IPS DF 4.7 (cell line): ENCODE results near the gene FAT3.

Source experiments
- DNase-seq: peaks from one replicate; pipeline ENCODE4 v3.0.0-alpha.2; 2013; ENCODE audit warnings: low spot score; ENCODE audit errors: extremely low read depth

The FAT3 gene

DNA sequence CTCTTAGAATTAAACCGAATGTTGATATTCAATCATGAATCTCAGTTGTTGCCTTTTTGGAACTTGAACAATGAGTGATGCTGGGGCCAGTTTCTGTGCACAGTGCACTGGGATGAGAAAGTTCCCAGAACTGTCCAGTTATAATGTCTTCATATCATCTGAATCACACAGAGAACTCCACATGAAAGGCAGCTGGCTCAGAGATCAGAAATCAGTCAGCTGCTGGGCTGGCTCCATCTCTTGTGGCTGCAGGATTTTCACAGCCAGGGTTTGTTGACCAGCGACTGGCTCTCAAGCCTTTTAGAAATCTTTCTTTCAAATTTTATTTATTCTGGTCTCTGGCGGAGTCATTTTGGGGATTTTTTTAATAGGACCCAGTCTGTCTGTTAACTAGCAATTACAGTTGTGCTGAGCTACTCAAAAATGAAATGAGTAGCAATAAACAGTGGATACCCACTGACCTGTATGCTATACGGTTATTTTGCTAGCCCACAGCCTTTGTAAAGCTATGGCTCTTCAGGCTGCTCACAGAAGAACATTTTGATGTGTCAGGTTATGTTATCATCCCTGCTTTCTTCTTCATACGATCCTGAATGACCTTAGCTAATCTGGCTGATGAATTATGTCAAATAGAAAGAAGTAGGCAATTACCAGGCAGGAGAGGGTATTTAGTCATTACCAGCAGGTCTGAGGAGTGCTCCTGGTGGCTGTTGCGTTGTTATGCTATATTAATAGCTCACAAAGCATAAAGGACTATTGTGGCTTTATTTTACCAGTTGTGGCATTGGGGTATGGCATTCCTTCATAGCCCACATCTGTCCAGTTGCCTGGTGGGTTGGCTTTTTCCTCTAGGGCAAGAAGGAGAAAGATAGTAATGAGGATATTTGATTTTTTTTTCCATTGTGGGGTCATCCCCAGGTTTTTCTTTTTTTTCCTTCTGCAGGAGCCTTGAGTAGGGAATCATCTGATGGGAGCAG lies 3.6 kb downstream of the FAT3 start:
- DNase-seq: no peak

DNA sequence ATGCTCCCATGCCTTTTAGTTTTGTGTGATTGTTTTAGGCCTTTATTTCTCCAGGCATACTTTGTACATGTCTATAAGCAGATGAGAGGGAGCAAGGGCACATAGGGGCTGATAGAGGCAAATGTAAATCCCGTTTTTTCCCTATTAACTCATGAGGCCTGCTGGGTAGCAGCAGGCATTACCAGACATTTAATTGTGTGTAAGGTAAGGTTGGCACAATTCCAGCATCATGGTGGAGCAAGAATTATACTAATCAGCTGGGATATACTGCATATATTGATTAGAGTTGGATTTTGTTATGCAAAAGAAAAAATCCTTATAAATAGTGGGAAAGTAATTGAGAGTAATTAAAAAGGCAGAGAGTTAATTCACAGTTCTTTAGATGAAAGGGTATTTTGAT lies 12.2 kb downstream of the FAT3 start:
- no peak for DNase-seq

GRCh38 chr11:92240916-92241315 lies 16.3 kb downstream of the FAT3 start:
- no peak for DNase-seq

DNA sequence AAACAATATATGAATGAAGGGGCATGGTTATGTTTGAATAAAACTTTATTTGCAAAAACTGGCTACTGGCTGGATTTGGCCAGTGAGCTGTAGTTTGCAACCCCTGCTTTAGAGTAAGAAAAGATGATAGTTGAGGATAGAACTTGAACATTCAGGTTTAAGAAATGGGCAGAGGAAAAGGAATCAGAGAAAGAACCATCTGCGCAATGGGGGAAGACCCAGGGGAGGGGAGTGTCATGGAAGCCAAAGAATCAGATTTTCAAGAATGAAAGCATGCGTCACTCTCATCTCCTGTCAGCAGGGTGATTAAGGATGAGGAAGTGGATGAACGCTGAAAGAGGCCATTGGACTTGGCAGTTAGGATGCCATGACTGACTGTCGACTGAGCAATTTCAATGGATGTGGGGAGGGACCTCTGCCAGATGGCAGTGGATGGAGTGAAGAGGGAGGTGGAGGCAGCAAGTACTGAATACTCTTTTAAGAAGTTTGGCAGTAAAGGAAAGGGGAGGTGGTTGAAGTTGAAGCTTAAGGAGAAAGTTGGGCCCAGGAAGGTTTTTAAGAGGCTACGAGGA lies 21.2 kb downstream of the FAT3 start:
- no peak for DNase-seq

- DNase-seq: no peak
Measured at GRCh38 chr11:92246630-92247029, 22.0 kb downstream of the FAT3 start.

GRCh38 chr11:92249156-92249753 lies 24.6 kb downstream of the FAT3 start:
- DNase-seq: no peak

- DNase-seq: no peak
Measured at GRCh38 chr11:92251980-92252379, 27.4 kb downstream of the FAT3 start.

- no peak for DNase-seq
Measured at GRCh38 chr11:92253421-92253820, 28.8 kb downstream of the FAT3 start.

- DNase-seq: no peak
Measured at GRCh38 chr11:92253945-92254344, 29.3 kb downstream of the FAT3 start.

DNA sequence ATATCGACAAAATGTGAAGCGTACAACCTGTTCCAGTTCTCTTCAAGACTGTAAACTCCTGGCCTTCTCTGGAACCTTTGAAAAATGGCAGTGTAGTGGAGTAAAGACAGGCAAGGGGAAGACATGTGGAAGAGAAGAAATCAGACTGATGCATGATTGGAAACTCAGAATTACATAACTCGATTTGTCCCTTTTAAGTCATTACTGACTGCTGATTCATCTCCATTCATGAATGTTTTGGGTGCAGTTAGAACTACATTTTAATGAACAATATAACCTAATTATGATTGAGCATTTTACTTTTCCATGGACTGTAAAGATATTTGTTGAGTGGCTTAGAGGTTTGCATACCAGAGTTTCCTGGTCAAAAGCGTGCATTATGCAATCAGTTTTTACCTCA lies 32.9 kb downstream of the FAT3 start:
- DNase-seq: no peak

DNA sequence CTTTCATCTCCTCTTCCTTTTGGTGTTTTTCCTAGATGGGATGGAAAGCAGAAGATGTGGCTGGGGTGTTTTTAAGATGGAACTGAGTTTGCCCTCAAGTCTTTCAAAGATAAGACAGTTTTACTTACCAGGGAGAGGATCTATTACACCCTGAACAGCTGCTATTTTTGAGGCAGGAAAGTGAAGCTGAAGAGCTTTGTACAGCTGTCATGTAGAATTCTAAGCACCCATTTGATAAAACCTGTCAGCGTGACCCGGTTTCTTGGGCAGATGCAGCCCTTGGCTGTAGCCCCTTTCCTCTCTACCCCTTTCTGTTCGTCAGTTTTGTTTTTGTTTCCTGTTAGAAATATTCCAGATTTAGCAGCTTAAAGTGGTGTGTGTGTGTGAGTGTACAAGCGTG lies 35.2 kb downstream of the FAT3 start:
- DNase-seq: no peak

- DNase-seq: no peak
Measured at GRCh38 chr11:92264350-92264749, 39.7 kb downstream of the FAT3 start.

- DNase-seq: no peak
Measured at GRCh38 chr11:92266806-92267205, 42.2 kb downstream of the FAT3 start.

- DNase-seq: no peak
Measured at GRCh38 chr11:92267278-92267677, 42.7 kb downstream of the FAT3 start.

- no peak for DNase-seq
Measured at GRCh38 chr11:92267968-92268367, 43.4 kb downstream of the FAT3 start.

DNA sequence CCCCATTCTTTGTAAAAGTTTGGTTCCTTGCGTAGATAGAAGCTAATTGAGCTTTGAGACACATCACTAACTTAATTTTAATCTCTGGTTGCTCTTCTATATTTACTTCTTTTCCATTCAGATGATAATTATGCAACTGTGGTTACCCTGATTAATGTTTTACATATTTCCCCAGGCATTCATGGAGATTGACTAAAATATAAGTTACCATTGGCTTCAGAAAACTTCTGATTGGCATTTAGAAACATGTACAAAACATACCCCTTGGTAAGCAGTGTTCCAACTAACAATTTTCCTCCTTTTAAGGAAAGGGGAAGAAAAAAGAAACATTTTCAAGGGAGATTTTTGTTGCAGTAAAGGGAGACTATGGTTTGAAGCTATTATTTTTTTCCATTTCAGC lies 43.9 kb downstream of the FAT3 start:
- DNase-seq: no peak

- no peak for DNase-seq
Measured at GRCh38 chr11:92269021-92269420, 44.4 kb downstream of the FAT3 start.

- no peak for DNase-seq
Measured at GRCh38 chr11:92269841-92270240, 45.2 kb downstream of the FAT3 start.

- DNase-seq: no peak
Measured at GRCh38 chr11:92272651-92273050, 48.0 kb downstream of the FAT3 start.
